ENCODE measurements around the gene CERS3.

DNA sequence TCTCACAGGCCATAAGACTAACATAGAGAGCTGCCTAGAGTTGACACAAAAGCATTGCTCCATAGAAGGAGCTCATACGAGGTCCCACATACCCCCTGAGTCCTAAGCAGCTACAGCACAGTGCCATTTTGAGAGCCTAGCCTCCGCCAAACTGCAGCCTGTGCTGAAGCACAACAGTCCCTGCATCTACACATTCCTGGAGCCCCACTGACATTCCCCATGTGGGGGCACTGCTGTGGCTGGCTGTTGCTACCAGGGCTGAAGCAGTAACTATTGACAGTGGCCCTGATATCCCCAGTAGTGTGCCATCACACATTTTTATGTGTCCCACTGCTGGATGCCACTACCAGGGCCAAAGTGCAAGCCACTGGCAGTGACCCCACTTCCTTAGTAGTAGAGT, 80.3 kb downstream of the CERS3 start:
- TF ChIP-seq TAF1 (IDR thresholded peaks at IDR 0.05; ENCODE audit: borderline replicate concordance, low read depth, low read length), result no peak
- TF ChIP-seq CTCF (IDR thresholded peaks at IDR 0.05), result no peak
- TF ChIP-seq, protein P1, sequence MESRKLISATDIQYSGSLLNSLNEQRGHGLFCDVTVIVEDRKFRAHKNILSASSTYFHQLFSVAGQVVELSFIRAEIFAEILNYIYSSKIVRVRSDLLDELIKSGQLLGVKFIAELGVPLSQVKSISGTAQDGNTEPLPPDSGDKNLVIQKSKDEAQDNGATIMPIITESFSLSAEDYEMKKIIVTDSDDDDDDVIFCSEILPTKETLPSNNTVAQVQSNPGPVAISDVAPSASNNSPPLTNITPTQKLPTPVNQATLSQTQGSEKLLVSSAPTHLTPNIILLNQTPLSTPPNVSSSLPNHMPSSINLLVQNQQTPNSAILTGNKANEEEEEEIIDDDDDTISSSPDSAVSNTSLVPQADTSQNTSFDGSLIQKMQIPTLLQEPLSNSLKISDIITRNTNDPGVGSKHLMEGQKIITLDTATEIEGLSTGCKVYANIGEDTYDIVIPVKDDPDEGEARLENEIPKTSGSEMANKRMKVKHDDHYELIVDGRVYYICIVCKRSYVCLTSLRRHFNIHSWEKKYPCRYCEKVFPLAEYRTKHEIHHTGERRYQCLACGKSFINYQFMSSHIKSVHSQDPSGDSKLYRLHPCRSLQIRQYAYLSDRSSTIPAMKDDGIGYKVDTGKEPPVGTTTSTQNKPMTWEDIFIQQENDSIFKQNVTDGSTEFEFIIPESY (IDR thresholded peaks at IDR 0.05; ENCODE audit: borderline replicate concordance, low read depth), result no peak
- no peak for TF ChIP-seq TCF12 (IDR thresholded peaks at IDR 0.05)
- TF ChIP-seq, protein P2, sequence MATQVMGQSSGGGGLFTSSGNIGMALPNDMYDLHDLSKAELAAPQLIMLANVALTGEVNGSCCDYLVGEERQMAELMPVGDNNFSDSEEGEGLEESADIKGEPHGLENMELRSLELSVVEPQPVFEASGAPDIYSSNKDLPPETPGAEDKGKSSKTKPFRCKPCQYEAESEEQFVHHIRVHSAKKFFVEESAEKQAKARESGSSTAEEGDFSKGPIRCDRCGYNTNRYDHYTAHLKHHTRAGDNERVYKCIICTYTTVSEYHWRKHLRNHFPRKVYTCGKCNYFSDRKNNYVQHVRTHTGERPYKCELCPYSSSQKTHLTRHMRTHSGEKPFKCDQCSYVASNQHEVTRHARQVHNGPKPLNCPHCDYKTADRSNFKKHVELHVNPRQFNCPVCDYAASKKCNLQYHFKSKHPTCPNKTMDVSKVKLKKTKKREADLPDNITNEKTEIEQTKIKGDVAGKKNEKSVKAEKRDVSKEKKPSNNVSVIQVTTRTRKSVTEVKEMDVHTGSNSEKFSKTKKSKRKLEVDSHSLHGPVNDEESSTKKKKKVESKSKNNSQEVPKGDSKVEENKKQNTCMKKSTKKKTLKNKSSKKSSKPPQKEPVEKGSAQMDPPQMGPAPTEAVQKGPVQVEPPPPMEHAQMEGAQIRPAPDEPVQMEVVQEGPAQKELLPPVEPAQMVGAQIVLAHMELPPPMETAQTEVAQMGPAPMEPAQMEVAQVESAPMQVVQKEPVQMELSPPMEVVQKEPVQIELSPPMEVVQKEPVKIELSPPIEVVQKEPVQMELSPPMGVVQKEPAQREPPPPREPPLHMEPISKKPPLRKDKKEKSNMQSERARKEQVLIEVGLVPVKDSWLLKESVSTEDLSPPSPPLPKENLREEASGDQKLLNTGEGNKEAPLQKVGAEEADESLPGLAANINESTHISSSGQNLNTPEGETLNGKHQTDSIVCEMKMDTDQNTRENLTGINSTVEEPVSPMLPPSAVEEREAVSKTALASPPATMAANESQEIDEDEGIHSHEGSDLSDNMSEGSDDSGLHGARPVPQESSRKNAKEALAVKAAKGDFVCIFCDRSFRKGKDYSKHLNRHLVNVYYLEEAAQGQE (IDR thresholded peaks at IDR 0.05; ENCODE audit: low read depth, low read length), result no peak
- TF ChIP-seq RXRA (IDR thresholded peaks at IDR 0.05; ENCODE audit: borderline replicate concordance, low read depth), result no peak
- no peak for TF ChIP-seq FOXJ3 (CRISPR knock-in tag; IDR thresholded peaks at IDR 0.05)
